NCI-H2029 treated with DMSO at 0.1 percent for 48 hours (cell line): ENCODE measurements around the gene PPHLN1.

ENCODE experiments used
- DNase-seq: peaks from one replicate; lab custom pipeline; 2025; lab: John Stamatoyannopoulos, UW

PPHLN1 gene

GRCh38 chr12:42325653-42326474, at the start of gene PPHLN1, which contains the start of gene ZCRB1:
TSS of gene PPHLN1 (plus strand) at chr12:42326167. CDS start at chr12:42335903, 9,736 bp downstream.
TSS of gene ZCRB1 (minus strand) at chr12:42326094. CDS start at chr12:42324102, 1,992 bp downstream.
- peak; percentile 79 for DNase-seq

GRCh38 chr12:42277396-42278127, 48.4 kb upstream of the PPHLN1 start:
- DNase-seq: no peak

GRCh38 chr12:42278128-42278510, 47.8 kb upstream of the PPHLN1 start:
- DNase-seq: no peak

- DNase-seq: peak; percentile 8
Measured at GRCh38 chr12:42281278-42281677, 44.7 kb upstream of the PPHLN1 start.

- no peak for DNase-seq
Measured at GRCh38 chr12:42281844-42282243, 44.1 kb upstream of the PPHLN1 start.

- DNase-seq: no peak
Measured at GRCh38 chr12:42282294-42282693, 43.7 kb upstream of the PPHLN1 start.

GRCh38 chr12:42283739-42284138, 42.2 kb upstream of the PPHLN1 start:
- no peak for DNase-seq

GRCh38 chr12:42284157-42284556, 41.8 kb upstream of the PPHLN1 start:
- DNase-seq: no peak

- DNase-seq: no peak
Measured at GRCh38 chr12:42284876-42285275, 41.1 kb upstream of the PPHLN1 start.

- DNase-seq: no peak
Measured at GRCh38 chr12:42285431-42285830, 40.5 kb upstream of the PPHLN1 start.

GRCh38 chr12:42286741-42287140, 39.2 kb upstream of the PPHLN1 start:
- DNase-seq: no peak

- DNase-seq: no peak
Measured at GRCh38 chr12:42288544-42288943, 37.4 kb upstream of the PPHLN1 start.

GRCh38 chr12:42291680-42292079, 34.3 kb upstream of the PPHLN1 start:
- no peak for DNase-seq

GRCh38 chr12:42296503-42297109, 29.4 kb upstream of the PPHLN1 start:
- peak; percentile 7 for DNase-seq

- DNase-seq: no peak
Measured at GRCh38 chr12:42298887-42299286, 27.1 kb upstream of the PPHLN1 start.

GRCh38 chr12:42299392-42300308, 26.3 kb upstream of the PPHLN1 start:
- DNase-seq: no peak

GRCh38 chr12:42306297-42306696, 19.7 kb upstream of the PPHLN1 start:
- no peak for DNase-seq

- DNase-seq: no peak
Measured at GRCh38 chr12:42308390-42308789, 17.6 kb upstream of the PPHLN1 start.

- DNase-seq: no peak
Measured at GRCh38 chr12:42309996-42310395, 16.0 kb upstream of the PPHLN1 start.

- DNase-seq: no peak
Measured at GRCh38 chr12:42315108-42315507, 10.9 kb upstream of the PPHLN1 start.

GRCh38 chr12:42320796-42321195, 5.2 kb upstream of the PPHLN1 start:
- DNase-seq: no peak

GRCh38 chr12:42322567-42322966, 3.4 kb upstream of the PPHLN1 start:
- no peak for DNase-seq
